ENCODE results near the gene APPL2. TPM values are rescaled to one million over a fixed set of nuclear protein-coding genes. Genes with fewer than 3 reads are reported as not detected.

Gene APPL2
- polyA plus RNA-seq, 3 donors: 6.4 to 19.8 (median 9.0) TPM

DNA sequence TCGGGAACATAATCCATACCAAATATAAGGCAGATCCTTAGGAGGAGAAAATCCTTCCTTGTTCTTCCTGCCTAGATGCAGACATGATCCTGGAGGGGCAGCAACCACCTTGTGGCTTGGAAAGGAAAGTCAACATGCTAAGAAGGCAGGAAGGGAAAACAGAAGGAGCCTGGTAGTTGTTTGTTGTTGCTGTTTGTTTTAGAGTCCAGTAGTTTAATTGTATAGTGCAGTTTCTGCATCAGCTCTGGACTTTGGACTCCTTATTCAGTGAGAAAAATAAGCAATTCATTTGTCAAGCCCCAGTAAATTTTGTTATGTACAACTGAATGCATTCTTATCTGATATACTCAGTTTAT, 45.7 kb upstream of the APPL2 start:
- TF ChIP-seq, protein P1, sequence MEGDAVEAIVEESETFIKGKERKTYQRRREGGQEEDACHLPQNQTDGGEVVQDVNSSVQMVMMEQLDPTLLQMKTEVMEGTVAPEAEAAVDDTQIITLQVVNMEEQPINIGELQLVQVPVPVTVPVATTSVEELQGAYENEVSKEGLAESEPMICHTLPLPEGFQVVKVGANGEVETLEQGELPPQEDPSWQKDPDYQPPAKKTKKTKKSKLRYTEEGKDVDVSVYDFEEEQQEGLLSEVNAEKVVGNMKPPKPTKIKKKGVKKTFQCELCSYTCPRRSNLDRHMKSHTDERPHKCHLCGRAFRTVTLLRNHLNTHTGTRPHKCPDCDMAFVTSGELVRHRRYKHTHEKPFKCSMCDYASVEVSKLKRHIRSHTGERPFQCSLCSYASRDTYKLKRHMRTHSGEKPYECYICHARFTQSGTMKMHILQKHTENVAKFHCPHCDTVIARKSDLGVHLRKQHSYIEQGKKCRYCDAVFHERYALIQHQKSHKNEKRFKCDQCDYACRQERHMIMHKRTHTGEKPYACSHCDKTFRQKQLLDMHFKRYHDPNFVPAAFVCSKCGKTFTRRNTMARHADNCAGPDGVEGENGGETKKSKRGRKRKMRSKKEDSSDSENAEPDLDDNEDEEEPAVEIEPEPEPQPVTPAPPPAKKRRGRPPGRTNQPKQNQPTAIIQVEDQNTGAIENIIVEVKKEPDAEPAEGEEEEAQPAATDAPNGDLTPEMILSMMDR (IDR thresholded peaks at IDR 0.05): no peak
- H3K79me2 ChIP-seq (ENCODE audit: insufficient read depth, low read length): no peaks in the 10 kb centered on the region
- H4K20me1 ChIP-seq (ENCODE audit: insufficient read depth, low read length): no peaks in the 10 kb centered on the region
- H3K27ac ChIP-seq (ENCODE audit: low read depth in 1 of 2, low read length in 2 of 2): no peak overlapping the region
- no peak overlapping the region for H2AFZ ChIP-seq (ENCODE audit: insufficient read depth, low read depth, low read length, poor library complexity, severe bottlenecking)
- no peak for DNase-seq
- intact Hi-C loops (cut with micrococcal nuclease): no loop called here
- no peaks in the 10 kb centered on the region for H3K27me3 ChIP-seq (ENCODE audit: control insufficient read depth in 2 of 2, insufficient read depth in 2 of 2, low read length in 2 of 2)
- H3K36me3 ChIP-seq (replicated peaks in 1 of 2; ENCODE audit: control insufficient read depth in 1 of 2, insufficient read depth in 2 of 2, low read length in 2 of 2): no peaks in the 10 kb centered on the region
- peaks cover 0 to 5% (median 3%) of the 10 kb centered on the region in 3 donors for H3K27me3 Mint-ChIP-seq (ENCODE audit: low read depth in 3 of 3)
- no peaks in the 10 kb centered on the region for H3K9me3 ChIP-seq (replicated peaks in 1 of 2; ENCODE audit: control insufficient read depth in 1 of 2, insufficient read depth in 1 of 2, low read length in 2 of 2)
- peaks cover 0 to 2% (median 0%) of the 10 kb centered on the region in 7 donors for H3K9me3 Mint-ChIP-seq
- no peak overlapping the region for H3K4me2 ChIP-seq (replicated peaks; ENCODE audit: extremely low read depth, low read length, poor library complexity, severe bottlenecking)
- no CpG with 5 or more reads among the region's 1 CpG for WGBS (ENCODE audit: insufficient coverage)
- no peak overlapping the region for H3K4me3 ChIP-seq (replicated peaks in 1 of 3; ENCODE audit: low read depth in 2 of 3, low read length in 3 of 3)
- H3K4me3 Mint-ChIP-seq: no peak overlapping the region
- H3K36me3 Mint-ChIP-seq: no peaks in the 10 kb centered on the region
- no peak overlapping the region for H3K27ac Mint-ChIP-seq
- H3K9ac ChIP-seq (ENCODE audit: insufficient read depth, low read length, poor library complexity, severe bottlenecking): no peak overlapping the region
- no peaks in the 10 kb centered on the region for H3K4me1 ChIP-seq (ENCODE audit: control insufficient read depth in 1 of 2, insufficient read depth in 2 of 2, low read length in 2 of 2)
- no peaks in the 10 kb centered on the region for H3K4me1 Mint-ChIP-seq

DNA sequence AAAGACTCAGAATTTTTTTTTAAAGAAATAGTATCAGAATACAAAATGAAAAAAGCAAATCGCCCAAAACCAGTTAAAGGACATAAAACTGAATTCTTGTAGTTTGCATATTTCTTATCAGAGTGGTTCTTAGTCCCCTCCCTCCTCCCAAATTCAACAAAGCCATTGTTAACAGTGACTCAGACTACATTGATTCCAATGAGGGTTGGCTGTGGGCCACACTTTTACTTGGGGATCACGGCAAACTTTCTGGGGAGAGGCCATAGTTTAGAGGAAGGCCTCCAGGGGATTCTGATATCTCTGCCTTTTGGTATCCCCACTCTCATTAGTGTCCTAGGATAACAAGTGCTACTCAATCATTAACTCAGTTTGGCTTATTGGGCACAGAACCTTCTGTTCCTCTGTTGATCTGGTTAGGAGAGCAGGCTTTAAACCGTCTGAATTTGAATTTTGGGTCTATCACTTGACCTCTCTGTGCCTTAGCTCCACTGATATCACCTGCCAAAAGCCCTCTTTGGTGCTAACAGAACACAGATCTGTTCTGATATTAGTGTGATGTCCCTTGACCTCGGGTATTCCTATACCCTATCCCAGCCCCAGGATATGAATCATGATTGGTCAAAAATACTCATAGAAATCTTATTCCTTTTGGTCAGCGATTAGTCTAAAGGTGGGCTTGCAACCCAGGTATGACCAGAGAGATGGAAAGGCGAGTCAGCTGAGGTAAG, 45.2 kb upstream of the APPL2 start:
- H3K36me3 Mint-ChIP-seq: no peaks in the 10 kb centered on the region
- Histone ChIP-seq H3K36me3 (replicated peaks in 1 of 2; ENCODE audit: control insufficient read depth in 1 of 2, insufficient read depth in 2 of 2, low read length in 2 of 2) (no peaks in the 10 kb centered on the region), H4K20me1 (ENCODE audit: insufficient read depth, low read length) (no peaks in the 10 kb centered on the region), H3K9me3 (replicated peaks in 1 of 2; ENCODE audit: control insufficient read depth in 1 of 2, insufficient read depth in 1 of 2, low read length in 2 of 2) (no peaks in the 10 kb centered on the region), H3K4me2 (replicated peaks; ENCODE audit: extremely low read depth, low read length, poor library complexity, severe bottlenecking) (no peak overlapping the region), H3K9ac (ENCODE audit: insufficient read depth, low read length, poor library complexity, severe bottlenecking) (no peak overlapping the region), H2AFZ (ENCODE audit: insufficient read depth, low read depth, low read length, poor library complexity, severe bottlenecking) (no peak overlapping the region), H3K27me3 (ENCODE audit: control insufficient read depth in 2 of 2, insufficient read depth in 2 of 2, low read length in 2 of 2) (no peaks in the 10 kb centered on the region), H3K4me1 (ENCODE audit: control insufficient read depth in 1 of 2, insufficient read depth in 2 of 2, low read length in 2 of 2) (no peaks in the 10 kb centered on the region), H3K79me2 (ENCODE audit: insufficient read depth, low read length) (no peaks in the 10 kb centered on the region), H3K27ac (ENCODE audit: low read depth in 1 of 2, low read length in 2 of 2) (no peak overlapping the region), H3K4me3 (replicated peaks in 1 of 3; ENCODE audit: low read depth in 2 of 3, low read length in 3 of 3) (no peak overlapping the region)
- no peak overlapping the region for H3K4me3 Mint-ChIP-seq
- H3K9me3 Mint-ChIP-seq: peaks cover 0 to 2% (median 0%) of the 10 kb centered on the region in 7 donors
- intact Hi-C loops (cut with micrococcal nuclease): no loop called here
- H3K4me1 Mint-ChIP-seq: peaks cover 5% of the 10 kb centered on the region
- WGBS (ENCODE audit: insufficient coverage): no CpG with 5 or more reads among the region's 6 CpGs
- H3K27ac Mint-ChIP-seq: no peak overlapping the region
- H3K27me3 Mint-ChIP-seq (ENCODE audit: low read depth in 3 of 3): peaks cover 0 to 5% (median 3%) of the 10 kb centered on the region in 3 donors
- TF ChIP-seq, protein P1 (IDR thresholded peaks at IDR 0.05): no peak
- no peak for DNase-seq
